GM19099 (cell line): ENCODE data around the gene AFM.

Source experiments
- POLR2A ChIP-seq: IDR thresholded peaks from 3 replicates; pipeline ENCODE4 v1.6.1; 2011; ENCODE audit warnings: low read depth; ENCODE audit not compliant: insufficient read length; ENCODE audit errors: extremely low read depth

Gene AFM, protein sequence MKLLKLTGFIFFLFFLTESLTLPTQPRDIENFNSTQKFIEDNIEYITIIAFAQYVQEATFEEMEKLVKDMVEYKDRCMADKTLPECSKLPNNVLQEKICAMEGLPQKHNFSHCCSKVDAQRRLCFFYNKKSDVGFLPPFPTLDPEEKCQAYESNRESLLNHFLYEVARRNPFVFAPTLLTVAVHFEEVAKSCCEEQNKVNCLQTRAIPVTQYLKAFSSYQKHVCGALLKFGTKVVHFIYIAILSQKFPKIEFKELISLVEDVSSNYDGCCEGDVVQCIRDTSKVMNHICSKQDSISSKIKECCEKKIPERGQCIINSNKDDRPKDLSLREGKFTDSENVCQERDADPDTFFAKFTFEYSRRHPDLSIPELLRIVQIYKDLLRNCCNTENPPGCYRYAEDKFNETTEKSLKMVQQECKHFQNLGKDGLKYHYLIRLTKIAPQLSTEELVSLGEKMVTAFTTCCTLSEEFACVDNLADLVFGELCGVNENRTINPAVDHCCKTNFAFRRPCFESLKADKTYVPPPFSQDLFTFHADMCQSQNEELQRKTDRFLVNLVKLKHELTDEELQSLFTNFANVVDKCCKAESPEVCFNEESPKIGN

GRCh38 chr4:73481358-73481757 lies at the start of gene AFM:
TSS of gene AFM (plus strand) at chr4:73481745. CDS start at chr4:73481776, 31 bp downstream.
- no peak for TF ChIP-seq POLR2A

GRCh38 chr4:73431813-73432168 lies 49.8 kb upstream of the AFM start:
- TF ChIP-seq POLR2A: no peak

DNA sequence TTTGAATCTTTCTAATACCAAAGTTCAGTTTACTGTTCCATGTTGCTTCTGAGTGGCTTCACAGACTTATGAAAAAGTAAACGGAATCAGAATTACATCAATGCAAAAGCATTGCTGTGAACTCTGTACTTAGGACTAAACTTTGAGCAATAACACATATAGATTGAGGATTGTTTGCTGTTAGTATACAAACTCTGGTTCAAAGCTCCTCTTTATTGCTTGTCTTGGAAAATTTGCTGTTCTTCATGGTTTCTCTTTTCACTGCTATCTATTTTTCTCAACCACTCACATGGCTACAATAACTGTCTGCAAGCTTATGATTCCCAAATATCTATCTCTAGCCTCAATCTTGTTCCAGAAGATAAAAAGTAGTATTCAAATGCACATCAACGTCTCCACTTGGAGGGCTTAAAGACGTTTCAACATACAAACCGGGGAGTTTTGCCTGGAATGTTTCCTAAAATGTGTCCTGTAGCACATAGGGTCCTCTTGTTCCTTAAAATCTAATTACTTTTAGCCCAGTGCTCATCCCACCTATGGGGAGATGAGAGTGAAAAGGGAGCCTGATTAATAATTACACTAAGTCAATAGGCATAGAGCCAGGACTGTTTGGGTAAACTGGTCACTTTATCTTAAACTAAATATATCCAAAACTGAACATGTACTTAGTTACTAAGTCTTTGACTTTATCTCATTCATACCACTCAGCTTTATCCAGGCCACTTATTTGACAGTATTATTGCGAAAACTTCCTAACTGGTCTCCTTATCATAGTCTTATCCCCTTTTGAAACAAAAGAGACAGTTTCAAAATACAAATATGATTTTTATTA lies 49.2 kb upstream of the AFM start:
- TF ChIP-seq POLR2A: no peak

DNA sequence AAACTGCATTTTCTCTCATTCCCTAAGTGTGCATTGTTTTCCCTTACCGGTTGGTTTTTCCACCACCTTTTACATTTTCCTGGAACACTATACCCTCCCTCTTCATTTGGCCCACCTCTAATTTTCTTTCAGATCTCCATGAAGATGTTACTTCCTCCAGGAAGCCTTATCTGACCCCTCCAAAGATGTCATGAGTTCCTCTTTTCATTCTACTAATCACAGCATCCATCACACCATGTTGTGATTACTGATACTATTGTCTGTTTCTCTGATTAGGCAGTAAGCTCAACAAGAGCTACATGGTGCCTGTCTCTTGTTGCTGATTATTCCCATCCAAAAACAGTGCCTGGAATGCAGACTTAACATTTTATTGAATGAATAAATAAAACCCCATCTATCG lies 48.4 kb upstream of the AFM start:
- no peak for TF ChIP-seq POLR2A

- no peak for TF ChIP-seq POLR2A
These were observed 47.2 kb upstream of the AFM start for GRCh38 chr4:73434311-73434710.

GRCh38 chr4:73435984-73436383 lies 45.6 kb upstream of the AFM start, which contains the start of gene AFP:
TSS of gene AFP (plus strand) at chr4:73436221. CDS start at chr4:73436263, 42 bp downstream.
- TF ChIP-seq POLR2A: no peak

DNA sequence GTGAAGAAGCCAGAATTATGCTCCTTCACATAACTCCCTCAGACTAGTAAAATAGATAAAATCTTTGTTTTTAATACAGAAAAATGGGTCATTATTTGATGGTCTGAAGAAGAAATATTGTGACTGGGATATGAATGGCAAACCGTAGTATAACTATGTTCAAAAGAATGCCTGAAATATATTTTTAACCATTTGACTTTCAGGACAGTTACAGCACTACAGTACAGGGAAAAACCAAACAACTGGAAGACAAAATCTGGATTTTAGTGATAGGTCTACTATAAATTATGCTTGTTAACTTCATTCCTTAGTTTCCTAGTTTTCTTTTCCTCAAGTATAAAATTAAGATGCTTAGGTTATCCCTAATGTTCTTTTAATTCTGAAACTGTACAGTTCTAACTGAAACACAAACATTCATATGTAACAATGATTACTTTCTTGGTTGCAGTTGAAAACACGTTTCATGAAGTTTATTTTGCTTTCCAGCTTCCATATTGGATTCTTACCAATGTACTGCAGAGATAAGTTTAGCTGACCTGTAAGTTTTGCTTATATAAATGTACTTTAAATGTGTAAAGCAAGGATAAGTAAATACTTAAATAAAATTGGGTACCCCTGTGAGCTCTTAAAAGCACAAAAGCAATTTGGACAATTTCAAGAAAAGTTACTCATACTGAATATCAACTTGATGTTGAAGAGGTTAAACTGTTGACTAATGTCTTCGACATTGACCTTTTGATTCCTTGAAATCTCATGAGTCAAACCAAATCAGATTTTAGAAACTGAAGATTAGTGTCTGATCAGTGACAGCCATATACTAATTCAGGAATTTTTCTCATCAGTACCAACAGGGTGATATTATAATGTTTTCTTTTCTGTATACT lies 44.6 kb upstream of the AFM start:
- TF ChIP-seq POLR2A: no peak

- no peak for TF ChIP-seq POLR2A
These were observed 44.0 kb upstream of the AFM start for GRCh38 chr4:73437558-73437956.

- no peak for TF ChIP-seq POLR2A
These were observed 43.5 kb upstream of the AFM start for GRCh38 chr4:73438048-73438447.

GRCh38 chr4:73438582-73439215 lies 42.8 kb upstream of the AFM start:
- no peak for TF ChIP-seq POLR2A

DNA sequence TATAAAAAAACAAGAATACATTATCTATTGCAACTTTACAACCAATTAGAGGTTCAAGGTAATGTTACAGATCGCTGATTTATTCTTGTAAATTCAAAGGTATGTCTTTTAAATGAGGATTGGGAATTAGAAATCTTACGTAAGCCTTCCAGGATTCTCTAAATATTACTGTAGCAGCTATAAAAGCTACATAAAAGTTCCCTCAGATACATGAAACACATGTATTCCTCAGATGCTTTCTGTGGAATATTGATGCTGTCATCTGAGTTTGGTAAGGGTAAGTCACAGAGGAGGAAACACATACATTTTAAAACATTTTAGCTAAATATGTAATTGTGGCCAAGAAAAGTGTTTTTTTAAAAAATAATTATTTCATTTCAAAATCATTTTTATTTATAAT lies 42.1 kb upstream of the AFM start:
- no peak for TF ChIP-seq POLR2A

- no peak for TF ChIP-seq POLR2A
These were observed 41.6 kb upstream of the AFM start for GRCh38 chr4:73439991-73440390.

DNA sequence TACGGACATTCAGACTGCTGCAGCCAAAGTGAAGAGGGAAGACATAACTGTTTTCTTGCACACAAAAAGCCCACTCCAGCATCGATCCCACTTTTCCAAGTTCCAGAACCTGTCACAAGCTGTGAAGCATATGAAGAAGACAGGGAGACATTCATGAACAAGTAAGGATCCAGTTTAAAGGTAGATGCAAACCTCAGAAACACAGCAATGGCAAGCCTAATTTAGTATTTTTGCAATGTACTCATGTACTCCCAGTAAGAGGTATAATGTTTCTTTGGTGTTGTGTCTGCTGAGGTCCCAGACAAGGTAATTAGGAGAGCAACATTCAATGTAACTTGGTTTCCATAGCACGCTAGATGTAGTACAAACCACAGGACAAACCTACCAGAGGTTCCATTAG lies 40.9 kb upstream of the AFM start:
- no peak for TF ChIP-seq POLR2A

DNA sequence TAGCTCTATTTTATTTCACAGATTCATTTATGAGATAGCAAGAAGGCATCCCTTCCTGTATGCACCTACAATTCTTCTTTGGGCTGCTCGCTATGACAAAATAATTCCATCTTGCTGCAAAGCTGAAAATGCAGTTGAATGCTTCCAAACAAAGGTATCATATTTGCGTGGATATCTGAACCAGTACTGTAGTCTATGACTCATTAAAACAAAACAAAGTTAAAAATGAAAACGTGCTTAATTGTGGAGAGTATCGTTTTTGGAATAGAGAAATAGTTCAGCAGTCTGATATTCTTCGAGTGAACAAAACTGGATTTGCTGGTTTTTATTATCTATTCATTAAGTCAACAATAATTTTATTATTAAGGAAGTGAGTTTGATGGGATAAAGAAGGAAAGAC lies 39.3 kb upstream of the AFM start:
- no peak for TF ChIP-seq POLR2A
